NCI-H2196 treated with DMSO at 0.1 percent for 48 hours (cell line): ENCODE results near the gene ARMC2.
A peak's percentile ranks its signal among the peaks of the same experiment; 100 is the strongest.

Experiments
- DNase-seq: peaks from one replicate; lab custom pipeline; 2025; ENCODE audit not compliant: unreplicated experiment; lab: John Stamatoyannopoulos, UW

Gene ARMC2

GRCh38 chr6:108982154-108983113 is 134.2 kb downstream of the ARMC2 start:
- no peak for DNase-seq

GRCh38 chr6:108983151-108983550 is 134.9 kb downstream of the ARMC2 start:
- no peak for DNase-seq

GRCh38 chr6:108985301-108985700 is 137.1 kb downstream of the ARMC2 start:
- DNase-seq = no peak

GRCh38 chr6:108987156-108987555 is 138.9 kb downstream of the ARMC2 start:
- no peak for DNase-seq

- DNase-seq = no peak
These were observed 140.1 kb downstream of the ARMC2 start for GRCh38 chr6:108988296-108988695.

GRCh38 chr6:108988765-108989164 is 140.5 kb downstream of the ARMC2 start:
- DNase-seq = no peak

GRCh38 chr6:108989700-108990099 is 141.5 kb downstream of the ARMC2 start:
- no peak for DNase-seq

- DNase-seq = no peak
These were observed 145.7 kb downstream of the ARMC2 start for GRCh38 chr6:108993876-108994275.

- DNase-seq = no peak
These were observed 147.1 kb downstream of the ARMC2 start for GRCh38 chr6:108995296-108995695.

- no peak for DNase-seq
These were observed 148.0 kb downstream of the ARMC2 start for GRCh38 chr6:108996208-108996607.

GRCh38 chr6:108998485-108998884 is 150.3 kb downstream of the ARMC2 start:
- DNase-seq = no peak

GRCh38 chr6:108999428-108999827 is 151.2 kb downstream of the ARMC2 start:
- no peak for DNase-seq

- no peak for DNase-seq
These were observed 152.1 kb downstream of the ARMC2 start for GRCh38 chr6:109000289-109000688.

GRCh38 chr6:109001291-109001894 is 153.2 kb downstream of the ARMC2 start:
- no peak for DNase-seq

GRCh38 chr6:109002051-109002697 is 154.0 kb downstream of the ARMC2 start:
- no peak for DNase-seq

- DNase-seq = no peak
These were observed 154.7 kb downstream of the ARMC2 start for GRCh38 chr6:109002882-109003281.

GRCh38 chr6:109006818-109007217 is 158.6 kb downstream of the ARMC2 start:
- no peak for DNase-seq

GRCh38 chr6:109007521-109007920 is 159.3 kb downstream of the ARMC2 start:
- DNase-seq = no peak

- DNase-seq = no peak
These were observed 159.8 kb downstream of the ARMC2 start for GRCh38 chr6:109008054-109008453.

GRCh38 chr6:109008537-109009235 is 160.5 kb downstream of the ARMC2 start:
- peak; percentile 33 for DNase-seq
